HG03103 (cell line): ENCODE results near the gene STAM.
A peak's percentile ranks its signal among the peaks of the same experiment; 100 is the strongest.

Experiments used
- ATAC-seq: cut with Tn5 transposase; IDR thresholded peaks from one replicate; pipeline ENCODE4 v1.9.1; 2021; ENCODE audit warnings: low read depth; ENCODE audit not compliant: unreplicated experiment

STAM gene

GRCh38 chr10:17645621-17646345, 1.8 kb downstream of the STAM start:
- ATAC-seq: no peak

GRCh38 chr10:17647326-17647725, 3.4 kb downstream of the STAM start:
- no peak for ATAC-seq

- no peak for ATAC-seq
Measured at GRCh38 chr10:17648243-17649035, 4.5 kb downstream of the STAM start.

GRCh38 chr10:17649052-17649451, 5.1 kb downstream of the STAM start:
- no peak for ATAC-seq

- ATAC-seq: no peak
Measured at GRCh38 chr10:17649836-17650235, 5.9 kb downstream of the STAM start.

GRCh38 chr10:17650416-17650815, 6.5 kb downstream of the STAM start:
- ATAC-seq: no peak

- no peak for ATAC-seq
Measured at GRCh38 chr10:17651896-17652295, 7.9 kb downstream of the STAM start.

GRCh38 chr10:17652585-17652984, 8.6 kb downstream of the STAM start:
- no peak for ATAC-seq

GRCh38 chr10:17655009-17655408, 11.1 kb downstream of the STAM start:
- no peak for ATAC-seq

- ATAC-seq: peak; percentile 91
Measured at GRCh38 chr10:17655567-17656146, 11.7 kb downstream of the STAM start.

GRCh38 chr10:17657103-17657500, 13.2 kb downstream of the STAM start:
- no peak for ATAC-seq

GRCh38 chr10:17659365-17659764, 15.4 kb downstream of the STAM start:
- ATAC-seq: no peak

- no peak for ATAC-seq
Measured at GRCh38 chr10:17660921-17661320, 17.0 kb downstream of the STAM start.

GRCh38 chr10:17661510-17661909, 17.6 kb downstream of the STAM start:
- no peak for ATAC-seq

GRCh38 chr10:17662193-17663138, 18.5 kb downstream of the STAM start:
- no peak for ATAC-seq

- ATAC-seq: no peak
Measured at GRCh38 chr10:17663450-17663849, 19.5 kb downstream of the STAM start.

GRCh38 chr10:17665747-17666146, 21.8 kb downstream of the STAM start:
- ATAC-seq: no peak

GRCh38 chr10:17668435-17669184, 24.7 kb downstream of the STAM start:
- no peak for ATAC-seq

GRCh38 chr10:17669185-17669872, 25.4 kb downstream of the STAM start:
- ATAC-seq: no peak
